H54 (cell line): ENCODE results near the gene DDIAS.
"Not testable (repeated sequence)": the region's sequence is repeated elsewhere in the genome, so short reads cannot be mapped to it uniquely, and the experiment has no call there.

Experiments used
- DNase-seq: peaks from one replicate; pipeline ENCODE4 v3.0.0; 2011; ENCODE audit warnings: low spot score, mixed read lengths; ENCODE audit not compliant: insufficient read length
- FAIRE-seq: peaks from 3 replicates; lab custom pipeline; 2011; peaks lifted over from hg19 to GRCh38; lab: Jason Lieb, UNC
- POLR2A ChIP-seq: IDR thresholded peaks from 2 replicates; pipeline ENCODE4 v1.6.1; 2011; ENCODE audit warnings: low read depth, mild to moderate bottlenecking, low read length

The DDIAS gene

GRCh38 chr11:82901165-82901921, at the start of gene DDIAS:
Gene DDIAS, plus strand, starts transcription at chr11:82901736. Its CDS starts 13,003 bp downstream, at chr11:82914739.
- DNase-seq, result peak; percentile 85
- peak; percentile 96 for FAIRE-seq
- TF ChIP-seq POLR2A, result peak; percentile 64

GRCh38 chr11:82854242-82854641, 47.3 kb upstream of the DDIAS start:
- peak; percentile 91 for FAIRE-seq

GRCh38 chr11:82854916-82855315, 46.6 kb upstream of the DDIAS start:
- not testable (repeated sequence) for FAIRE-seq

More at GRCh38 chr11:82854242-82854641, 47.3 kb upstream of the DDIAS start:
- DNase-seq, result no peak
- TF ChIP-seq POLR2A, result no peak

GRCh38 chr11:82855616-82856015, 45.9 kb upstream of the DDIAS start:
- no peak for TF ChIP-seq POLR2A
- no peak for FAIRE-seq
- no peak for DNase-seq

More at GRCh38 chr11:82854916-82855315, 46.6 kb upstream of the DDIAS start:
- DNase-seq, result not testable (repeated sequence)

- FAIRE-seq (no peak), DNase-seq (no peak)
- TF ChIP-seq POLR2A, result no peak
Measured at GRCh38 chr11:82857145-82857544, 44.4 kb upstream of the DDIAS start.

- DNase-seq (no peak), FAIRE-seq (no peak)
- no peak for TF ChIP-seq POLR2A
Measured at GRCh38 chr11:82858133-82858532, 43.4 kb upstream of the DDIAS start.

- no peak for TF ChIP-seq POLR2A
- DNase-seq (no peak), FAIRE-seq (peak; percentile 96)
Measured at GRCh38 chr11:82858556-82859091, 42.9 kb upstream of the DDIAS start.

- FAIRE-seq, result no peak
- no peak for DNase-seq
- no peak for TF ChIP-seq POLR2A
Measured at GRCh38 chr11:82859750-82860149, 41.8 kb upstream of the DDIAS start.

GRCh38 chr11:82862379-82862778, 39.2 kb upstream of the DDIAS start:
- FAIRE-seq (peak; percentile 45), DNase-seq (no peak)
- TF ChIP-seq POLR2A, result no peak

- peak; percentile 69 for FAIRE-seq
- TF ChIP-seq POLR2A, result no peak
- no peak for DNase-seq
Measured at GRCh38 chr11:82863209-82863608, 38.3 kb upstream of the DDIAS start.

- FAIRE-seq (peak; percentile 97), DNase-seq (peak; percentile 50)
- no peak for TF ChIP-seq POLR2A
Measured at GRCh38 chr11:82864268-82864667, 37.3 kb upstream of the DDIAS start.

GRCh38 chr11:82865841-82866240, 35.7 kb upstream of the DDIAS start:
- FAIRE-seq (peak; percentile 86), DNase-seq (peak; percentile 19)
- TF ChIP-seq POLR2A, result no peak

GRCh38 chr11:82867495-82868082, 33.9 kb upstream of the DDIAS start:
- DNase-seq, result peak; percentile 27
- peak; percentile 70 for FAIRE-seq
- no peak for TF ChIP-seq POLR2A

GRCh38 chr11:82869657-82870056, 31.9 kb upstream of the DDIAS start:
- no peak for TF ChIP-seq POLR2A
- FAIRE-seq, result no peak
- no peak for DNase-seq

- DNase-seq, result no peak
Measured at GRCh38 chr11:82871646-82872045, 29.9 kb upstream of the DDIAS start.

More at GRCh38 chr11:82871646-82872045, 29.9 kb upstream of the DDIAS start:
- FAIRE-seq, result no peak
- no peak for TF ChIP-seq POLR2A
